ENCODE results near the gene WHRN.

Gene WHRN

DNA sequence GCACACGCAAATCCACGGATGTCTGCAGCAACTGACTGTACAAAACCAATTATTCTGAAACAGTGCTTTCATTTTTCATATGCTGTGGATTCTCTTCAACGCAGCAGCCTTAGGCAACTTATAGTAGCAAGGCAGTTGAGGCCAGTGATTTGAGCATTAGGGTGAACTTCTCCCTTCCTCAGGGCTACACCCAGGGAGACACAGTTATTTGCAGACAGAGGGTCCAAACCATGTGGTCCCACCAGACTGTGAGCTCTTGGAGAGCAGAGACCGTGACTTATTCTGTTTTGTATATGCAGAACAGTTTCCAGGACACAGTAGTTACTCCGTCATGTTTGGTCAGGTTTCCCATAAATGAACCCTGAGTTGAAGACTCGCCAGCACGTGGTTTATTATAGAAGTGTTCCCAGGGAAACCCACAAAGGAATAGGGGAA lies 19.0 kb upstream of the WHRN start:
- Histone ChIP-seq H3K4me1 (ENCODE audit: insufficient read depth, insufficient read length) (no peaks in the 10 kb centered on the region), H3K9ac (ENCODE audit: insufficient read length, low read depth) (no peak overlapping the region), H3K36me3 (ENCODE audit: insufficient read depth, insufficient read length, low read length) (no peaks in the 10 kb centered on the region), H3K27me3 (ENCODE audit: insufficient read depth, insufficient read length) (peaks cover 3% of the 10 kb centered on the region), H3K9me3 (ENCODE audit: insufficient read depth, low read length) (no peaks in the 10 kb centered on the region), H3K4me3 (ENCODE audit: insufficient read length, low read depth) (no peak overlapping the region)
- TF ChIP-seq YY1 (IDR thresholded peaks at IDR 0.05; ENCODE audit: insufficient read depth, insufficient read length) (no peak), ZNF274 (IDR thresholded peaks at IDR 0.05; ENCODE audit: low read depth, low read length) (no peak), SUZ12 (IDR thresholded peaks at IDR 0.05; ENCODE audit: extremely low read depth, insufficient read depth, insufficient read length) (no peak)
- DNase-seq (ENCODE audit: low read depth, low spot score) = no peak

DNA sequence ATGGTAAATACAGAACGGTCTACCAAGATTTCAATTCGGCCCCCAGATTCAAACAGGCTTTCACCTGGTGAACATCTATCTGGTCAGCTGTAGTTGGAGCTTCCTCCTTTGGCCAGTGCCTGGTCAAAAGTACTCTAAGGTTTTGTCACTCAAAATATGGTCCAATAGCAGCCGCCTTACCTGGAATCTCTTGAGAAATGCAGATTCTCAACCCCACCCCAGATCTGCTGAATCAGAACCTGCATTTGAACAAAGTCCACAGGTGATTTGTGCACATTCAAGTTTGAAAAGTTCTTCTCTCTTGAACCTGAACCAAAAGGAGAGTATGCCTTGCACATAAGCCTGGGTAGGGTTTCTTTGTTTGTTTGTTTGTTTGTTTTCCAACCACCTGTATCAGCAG lies 17.6 kb upstream of the WHRN start:
- Histone ChIP-seq H3K9ac (ENCODE audit: insufficient read length, low read depth) (no peak overlapping the region), H3K4me3 (ENCODE audit: insufficient read length, low read depth) (no peak overlapping the region), H3K9me3 (ENCODE audit: insufficient read depth, low read length) (no peaks in the 10 kb centered on the region), H3K4me1 (ENCODE audit: insufficient read depth, insufficient read length) (no peaks in the 10 kb centered on the region), H3K36me3 (ENCODE audit: insufficient read depth, insufficient read length, low read length) (no peaks in the 10 kb centered on the region), H3K27me3 (ENCODE audit: insufficient read depth, insufficient read length) (peaks cover 3% of the 10 kb centered on the region)
- TF ChIP-seq ZNF274 (IDR thresholded peaks at IDR 0.05; ENCODE audit: low read depth, low read length) (no peak), SUZ12 (IDR thresholded peaks at IDR 0.05; ENCODE audit: extremely low read depth, insufficient read depth, insufficient read length) (no peak), YY1 (IDR thresholded peaks at IDR 0.05; ENCODE audit: insufficient read depth, insufficient read length) (no peak)
- DNase-seq (ENCODE audit: low read depth, low spot score) = no peak

DNA sequence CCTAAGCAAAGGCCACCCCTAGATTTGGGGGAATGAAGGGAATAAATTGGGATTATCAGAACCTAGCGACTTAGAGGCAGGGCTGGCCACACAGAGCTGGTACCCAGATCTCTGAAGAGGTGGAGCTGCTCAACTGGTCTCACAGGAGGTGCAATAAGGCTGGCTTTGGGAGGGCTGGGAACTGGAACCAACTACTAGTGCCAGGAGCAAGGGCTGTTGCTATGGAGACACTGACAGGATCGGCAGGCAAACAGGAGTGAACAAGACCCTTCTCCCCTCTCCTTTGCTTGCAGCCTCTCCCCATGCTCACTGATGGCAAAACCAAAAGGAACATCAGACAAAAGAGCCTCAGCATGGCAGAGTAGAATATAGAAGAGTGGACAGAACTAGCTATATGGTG lies 17.0 kb upstream of the WHRN start:
- Histone ChIP-seq H3K4me3 (ENCODE audit: insufficient read length, low read depth) (no peak overlapping the region), H3K9ac (ENCODE audit: insufficient read length, low read depth) (no peak overlapping the region), H3K9me3 (ENCODE audit: insufficient read depth, low read length) (no peaks in the 10 kb centered on the region), H3K36me3 (ENCODE audit: insufficient read depth, insufficient read length, low read length) (no peaks in the 10 kb centered on the region), H3K4me1 (ENCODE audit: insufficient read depth, insufficient read length) (no peaks in the 10 kb centered on the region), H3K27me3 (ENCODE audit: insufficient read depth, insufficient read length) (peaks cover 3% of the 10 kb centered on the region)
- DNase-seq (ENCODE audit: low read depth, low spot score) = no peak
- no peak for TF ChIP-seq ZNF274 (IDR thresholded peaks at IDR 0.05; ENCODE audit: low read depth, low read length)
- no peak for TF ChIP-seq SUZ12 (IDR thresholded peaks at IDR 0.05; ENCODE audit: extremely low read depth, insufficient read depth, insufficient read length)
- TF ChIP-seq YY1 (IDR thresholded peaks at IDR 0.05; ENCODE audit: insufficient read depth, insufficient read length) = no peak

- Histone ChIP-seq H3K27me3 (ENCODE audit: insufficient read depth, insufficient read length) (peaks cover 3% of the 10 kb centered on the region), H3K9me3 (ENCODE audit: insufficient read depth, low read length) (no peaks in the 10 kb centered on the region), H3K4me3 (ENCODE audit: insufficient read length, low read depth) (no peak overlapping the region), H3K36me3 (ENCODE audit: insufficient read depth, insufficient read length, low read length) (no peaks in the 10 kb centered on the region), H3K4me1 (ENCODE audit: insufficient read depth, insufficient read length) (no peaks in the 10 kb centered on the region), H3K9ac (ENCODE audit: insufficient read length, low read depth) (no peak overlapping the region)
- TF ChIP-seq SUZ12 (IDR thresholded peaks at IDR 0.05; ENCODE audit: extremely low read depth, insufficient read depth, insufficient read length) (no peak), YY1 (IDR thresholded peaks at IDR 0.05; ENCODE audit: insufficient read depth, insufficient read length) (no peak), ZNF274 (IDR thresholded peaks at IDR 0.05; ENCODE audit: low read depth, low read length) (no peak)
- no peak for DNase-seq (ENCODE audit: low read depth, low spot score)
These were observed 16.6 kb upstream of the WHRN start for GRCh38 chr9:114521846-114522245.

DNA sequence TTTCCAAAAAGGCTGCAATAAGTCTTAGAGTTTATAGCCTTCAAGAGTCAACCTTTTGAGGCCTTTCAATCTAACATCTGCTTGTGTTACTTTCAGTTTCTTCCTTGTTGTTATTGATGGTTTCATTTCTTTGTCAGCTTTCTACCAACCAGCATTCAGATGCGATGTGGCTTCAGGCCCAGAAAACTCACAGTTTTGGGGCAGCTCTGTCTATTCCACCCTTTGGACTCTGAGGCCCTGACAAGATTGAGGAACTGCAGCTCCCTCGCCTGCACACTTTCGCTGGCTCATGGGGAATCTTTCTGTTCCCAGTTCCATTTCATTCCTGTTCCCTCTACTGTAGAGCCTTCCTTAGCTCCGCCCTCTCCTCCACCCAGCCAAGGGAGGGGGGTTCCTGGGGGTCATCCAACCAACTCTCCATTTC lies 13.3 kb upstream of the WHRN start:
- TF ChIP-seq SUZ12 (IDR thresholded peaks at IDR 0.05; ENCODE audit: extremely low read depth, insufficient read depth, insufficient read length) (no peak), YY1 (IDR thresholded peaks at IDR 0.05; ENCODE audit: insufficient read depth, insufficient read length) (no peak), ZNF274 (IDR thresholded peaks at IDR 0.05; ENCODE audit: low read depth, low read length) (no peak)
- no peak overlapping the region for H3K9ac ChIP-seq (ENCODE audit: insufficient read length, low read depth)
- no peaks in the 10 kb centered on the region for H3K27me3 ChIP-seq (ENCODE audit: insufficient read depth, insufficient read length)
- no peaks in the 10 kb centered on the region for H3K4me1 ChIP-seq (ENCODE audit: insufficient read depth, insufficient read length)
- H3K9me3 ChIP-seq (ENCODE audit: insufficient read depth, low read length) = no peaks in the 10 kb centered on the region
- DNase-seq (ENCODE audit: low read depth, low spot score) = no peak
- no peaks in the 10 kb centered on the region for H3K36me3 ChIP-seq (ENCODE audit: insufficient read depth, insufficient read length, low read length)
- H3K4me3 ChIP-seq (ENCODE audit: insufficient read length, low read depth) = no peak overlapping the region

DNA sequence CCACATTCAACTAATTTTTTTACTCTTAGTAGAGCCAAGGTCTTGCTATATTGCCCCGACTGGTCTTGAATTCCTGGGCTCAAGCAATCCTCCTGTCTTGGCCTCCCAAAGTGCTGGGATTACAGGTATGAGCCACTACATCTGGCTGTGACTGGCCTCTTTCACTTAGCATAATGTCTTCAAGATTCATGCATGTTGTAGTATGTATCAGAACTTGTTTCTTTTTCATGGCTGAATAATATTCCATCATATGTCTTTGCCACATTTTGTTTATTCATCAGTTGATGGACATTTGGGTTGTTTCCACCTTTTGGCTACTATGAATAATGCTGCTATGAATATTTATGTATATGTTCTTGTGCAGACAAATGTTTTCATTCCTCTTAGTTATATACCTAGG lies 12.8 kb upstream of the WHRN start:
- Histone ChIP-seq H3K36me3 (ENCODE audit: insufficient read depth, insufficient read length, low read length) (no peaks in the 10 kb centered on the region), H3K4me3 (ENCODE audit: insufficient read length, low read depth) (no peak overlapping the region), H3K9ac (ENCODE audit: insufficient read length, low read depth) (no peak overlapping the region), H3K4me1 (ENCODE audit: insufficient read depth, insufficient read length) (no peaks in the 10 kb centered on the region), H3K27me3 (ENCODE audit: insufficient read depth, insufficient read length) (no peaks in the 10 kb centered on the region), H3K9me3 (ENCODE audit: insufficient read depth, low read length) (no peaks in the 10 kb centered on the region)
- no peak for TF ChIP-seq SUZ12 (IDR thresholded peaks at IDR 0.05; ENCODE audit: extremely low read depth, insufficient read depth, insufficient read length)
- TF ChIP-seq YY1 (IDR thresholded peaks at IDR 0.05; ENCODE audit: insufficient read depth, insufficient read length) = no peak
- TF ChIP-seq ZNF274 (IDR thresholded peaks at IDR 0.05; ENCODE audit: low read depth, low read length) = no peak
- DNase-seq (ENCODE audit: low read depth, low spot score) = no peak

- H3K9me3 ChIP-seq (ENCODE audit: insufficient read depth, low read length) = no peaks in the 10 kb centered on the region
- DNase-seq (ENCODE audit: low read depth, low spot score) = no peak
- H3K4me1 ChIP-seq (ENCODE audit: insufficient read depth, insufficient read length) = no peaks in the 10 kb centered on the region
- H3K9ac ChIP-seq (ENCODE audit: insufficient read length, low read depth) = no peak overlapping the region
- no peak overlapping the region for H3K4me3 ChIP-seq (ENCODE audit: insufficient read length, low read depth)
- no peaks in the 10 kb centered on the region for H3K27me3 ChIP-seq (ENCODE audit: insufficient read depth, insufficient read length)
- no peaks in the 10 kb centered on the region for H3K36me3 ChIP-seq (ENCODE audit: insufficient read depth, insufficient read length, low read length)
- TF ChIP-seq YY1 (IDR thresholded peaks at IDR 0.05; ENCODE audit: insufficient read depth, insufficient read length) (no peak), ZNF274 (IDR thresholded peaks at IDR 0.05; ENCODE audit: low read depth, low read length) (no peak), SUZ12 (IDR thresholded peaks at IDR 0.05; ENCODE audit: extremely low read depth, insufficient read depth, insufficient read length) (no peak)
These were observed 11.6 kb upstream of the WHRN start for GRCh38 chr9:114516913-114517312.

All from NT2/D1 (cell line).